Body of pancreas (tissue), 4 donors: ENCODE data around the gene BPIFB6.

Source experiments
- POLR2A ChIP-seq, 3 donors: fragments of 450-650 bp; IDR thresholded peaks; one replicate each; pipeline ENCODE4 v1.6.1; 2016; ENCODE audit warnings: antibody characterized with exemption in 3 of 3, mild to moderate bottlenecking in 2 of 3
- TF ChIP-seq, protein P1 (sequence below), 7 experiments: fragments of 450-650 bp in 4 of 7; fragments of 200-600 bp in 3 of 7; sonication (generic) in 3 of 7; IDR thresholded peaks; one replicate each; pipeline ENCODE4 v1.5.1; 2016 to 2019; ENCODE audit warnings: antibody characterized with exemption in 7 of 7

DNA sequence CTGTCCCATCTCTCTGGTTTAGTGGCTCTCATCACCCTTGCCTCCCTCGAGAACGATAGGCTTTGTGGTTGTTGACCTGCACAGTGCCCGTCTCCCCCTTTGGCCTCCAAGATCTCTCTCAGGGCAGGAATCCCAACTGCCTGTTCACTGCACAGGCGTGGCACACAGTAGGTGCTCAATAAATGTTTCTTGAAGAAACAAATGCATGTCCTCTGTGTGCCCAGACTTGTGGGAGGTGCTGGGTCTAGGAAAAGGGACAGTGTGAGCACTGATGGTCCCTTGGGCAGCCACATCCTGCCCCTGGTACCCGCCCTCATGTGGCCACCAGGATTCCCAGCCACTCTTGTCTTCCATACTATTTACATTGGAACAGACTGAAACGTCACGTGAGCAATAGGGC, 2.6 kb upstream of the BPIFB6 start:
- TF ChIP-seq POLR2A (IDR thresholded peaks at IDR 0.05), result no peak
- TF ChIP-seq, protein P1, sequence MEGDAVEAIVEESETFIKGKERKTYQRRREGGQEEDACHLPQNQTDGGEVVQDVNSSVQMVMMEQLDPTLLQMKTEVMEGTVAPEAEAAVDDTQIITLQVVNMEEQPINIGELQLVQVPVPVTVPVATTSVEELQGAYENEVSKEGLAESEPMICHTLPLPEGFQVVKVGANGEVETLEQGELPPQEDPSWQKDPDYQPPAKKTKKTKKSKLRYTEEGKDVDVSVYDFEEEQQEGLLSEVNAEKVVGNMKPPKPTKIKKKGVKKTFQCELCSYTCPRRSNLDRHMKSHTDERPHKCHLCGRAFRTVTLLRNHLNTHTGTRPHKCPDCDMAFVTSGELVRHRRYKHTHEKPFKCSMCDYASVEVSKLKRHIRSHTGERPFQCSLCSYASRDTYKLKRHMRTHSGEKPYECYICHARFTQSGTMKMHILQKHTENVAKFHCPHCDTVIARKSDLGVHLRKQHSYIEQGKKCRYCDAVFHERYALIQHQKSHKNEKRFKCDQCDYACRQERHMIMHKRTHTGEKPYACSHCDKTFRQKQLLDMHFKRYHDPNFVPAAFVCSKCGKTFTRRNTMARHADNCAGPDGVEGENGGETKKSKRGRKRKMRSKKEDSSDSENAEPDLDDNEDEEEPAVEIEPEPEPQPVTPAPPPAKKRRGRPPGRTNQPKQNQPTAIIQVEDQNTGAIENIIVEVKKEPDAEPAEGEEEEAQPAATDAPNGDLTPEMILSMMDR (IDR thresholded peaks at IDR 0.05), result no peak
